ENCODE measurements around the gene ATAD3B. TPM values are rescaled to one million over a fixed set of nuclear protein-coding genes. Genes with fewer than 3 reads are reported as not detected.
"Not testable (repeated sequence)": the region's sequence is repeated elsewhere in the genome, so short reads cannot be mapped to it uniquely, and the experiment has no call there.

The ATAD3B gene
- total RNA-seq, 4 donors from 2014 or later, result 15.6 to 269 (median 39.2) TPM

GRCh38 chr1:1489231-1489630, 17.7 kb downstream of the ATAD3B start:
- Histone ChIP-seq H3K4me1 (no peaks in the 10 kb centered on the region), H3K36me3 (peaks cover 0 to 58% (median 17%) of the 10 kb centered on the region in 4 donors), H3K9me3 (peaks cover 0 to 8% of the 10 kb centered on the region in 2 donors), H3K4me3 (no peak overlapping the region), H3K27ac (no peak overlapping the region), H3K27me3 (no peaks in the 10 kb centered on the region)
- in situ Hi-C loops (cut with MboI; ENCODE audit: low pct_ligation_motif_present in 1 of 4, low pct_unique_long_range_greater_than_20kb in 1 of 4, low sequenced_read_pairs in 3 of 4) (no loop called here), intact Hi-C loops (cut with DNase I; ENCODE audit: low total_unique reads) (no loop called here)
- 91% methylated on average over 11 of the region's 16 CpGs; no CpG with 5 or more reads in 1 of the 2 donors for WGBS, 2 donors (ENCODE audit: low coverage in 1 of 2)
- TF ChIP-seq CTCF (IDR thresholded peaks at IDR 0.05), result no peak
- no peak for TF ChIP-seq POLR2A (IDR thresholded peaks at IDR 0.05)
- TF ChIP-seq EP300 (IDR thresholded peaks at IDR 0.05; ENCODE audit: low read depth), result no peak
- TF ChIP-seq POLR2AphosphoS5 (IDR thresholded peaks at IDR 0.05), result no peak
- no peak for DNase-seq

GRCh38 chr1:1489861-1490260, 18.3 kb downstream of the ATAD3B start:
- in situ Hi-C loops (cut with MboI; ENCODE audit: low pct_ligation_motif_present in 1 of 4, low pct_unique_long_range_greater_than_20kb in 1 of 4, low sequenced_read_pairs in 3 of 4), result no loop called here
- Histone ChIP-seq H3K36me3 (peaks cover 0 to 58% (median 17%) of the 10 kb centered on the region in 4 donors), H3K9me3 (peaks cover 0 to 8% of the 10 kb centered on the region in 2 donors), H3K27me3 (no peaks in the 10 kb centered on the region), H3K4me3 (no peak overlapping the region), H3K27ac (no peak overlapping the region), H3K4me1 (no peaks in the 10 kb centered on the region)
- 95% methylated on average over 19 of the region's 19 CpGs; no CpG with 5 or more reads in 1 of the 2 donors for WGBS, 2 donors (ENCODE audit: low coverage in 1 of 2)
- DNase-seq, result no peak
- intact Hi-C loops (cut with DNase I; ENCODE audit: low total_unique reads), result no loop called here
- TF ChIP-seq POLR2A (IDR thresholded peaks at IDR 0.05) (no peak), POLR2AphosphoS5 (IDR thresholded peaks at IDR 0.05) (no peak), CTCF (IDR thresholded peaks at IDR 0.05) (no peak), EP300 (IDR thresholded peaks at IDR 0.05; ENCODE audit: low read depth) (no peak)

GRCh38 chr1:1490633-1491230, 19.2 kb downstream of the ATAD3B start:
- in situ Hi-C loops (cut with MboI; ENCODE audit: low pct_ligation_motif_present in 1 of 4, low pct_unique_long_range_greater_than_20kb in 1 of 4, low sequenced_read_pairs in 3 of 4) (no loop called here), intact Hi-C loops (cut with DNase I; ENCODE audit: low total_unique reads) (no loop called here)
- DNase-seq, result no peak
- H3K4me3 ChIP-seq, result no peak overlapping the region
- H3K9me3 ChIP-seq, result peaks cover 0 to 8% of the 10 kb centered on the region in 2 donors
- no peak overlapping the region for H3K27ac ChIP-seq
- no peaks in the 10 kb centered on the region for H3K4me1 ChIP-seq
- H3K27me3 ChIP-seq, result no peaks in the 10 kb centered on the region
- WGBS, 2 donors (ENCODE audit: low coverage in 1 of 2), result 94% methylated on average over 16 of the region's 25 CpGs; no CpG with 5 or more reads in 1 of the 2 donors
- peaks cover 0 to 58% (median 17%) of the 10 kb centered on the region in 4 donors for H3K36me3 ChIP-seq
- TF ChIP-seq POLR2A (IDR thresholded peaks at IDR 0.05), result no peak
- no peak for TF ChIP-seq POLR2AphosphoS5 (IDR thresholded peaks at IDR 0.05)
- TF ChIP-seq EP300 (IDR thresholded peaks at IDR 0.05; ENCODE audit: low read depth), result no peak
- no peak for TF ChIP-seq CTCF (IDR thresholded peaks at IDR 0.05)

- 95% methylated on average over 10 of the region's 10 CpGs; no CpG with 5 or more reads in 1 of the 2 donors for WGBS, 2 donors (ENCODE audit: low coverage in 1 of 2)
- intact Hi-C loops (cut with DNase I; ENCODE audit: low total_unique reads) (no loop called here), in situ Hi-C loops (cut with MboI; ENCODE audit: low pct_ligation_motif_present in 1 of 4, low pct_unique_long_range_greater_than_20kb in 1 of 4, low sequenced_read_pairs in 3 of 4) (no loop called here)
- Histone ChIP-seq H3K4me1 (no peaks in the 10 kb centered on the region), H3K9me3 (peaks cover 0 to 8% of the 10 kb centered on the region in 2 donors), H3K27me3 (no peaks in the 10 kb centered on the region), H3K27ac (no peak overlapping the region), H3K4me3 (no peak overlapping the region), H3K36me3 (peaks cover 0 to 55% (median 17%) of the 10 kb centered on the region in 4 donors)
- no peak for DNase-seq
- no peak for TF ChIP-seq POLR2A (IDR thresholded peaks at IDR 0.05)
- no peak for TF ChIP-seq CTCF (IDR thresholded peaks at IDR 0.05)
- no peak for TF ChIP-seq EP300 (IDR thresholded peaks at IDR 0.05; ENCODE audit: low read depth)
- TF ChIP-seq POLR2AphosphoS5 (IDR thresholded peaks at IDR 0.05), result no peak
These were observed 20.0 kb downstream of the ATAD3B start for GRCh38 chr1:1491601-1492000.

- H3K4me3 ChIP-seq; intact Hi-C loops (cut with DNase I; ENCODE audit: low total_unique reads); H3K4me1 ChIP-seq; H3K27ac ChIP-seq; DNase-seq; in situ Hi-C loops (cut with MboI; ENCODE audit: low pct_ligation_motif_present in 1 of 4, low pct_unique_long_range_greater_than_20kb in 1 of 4, low sequenced_read_pairs in 3 of 4); H3K27me3 ChIP-seq; H3K9me3 ChIP-seq: not testable (repeated sequence)
- H3K36me3 ChIP-seq, result peaks cover 0 to 39% (median 13%) of the 10 kb centered on the region in 4 donors
- WGBS, 2 donors (ENCODE audit: low coverage in 1 of 2), result 95% methylated on average over 22 of the region's 22 CpGs; no CpG with 5 or more reads in 1 of the 2 donors
These were observed 22.7 kb downstream of the ATAD3B start for GRCh38 chr1:1494311-1494710.

GRCh38 chr1:1495461-1495975, 24.0 kb downstream of the ATAD3B start:
- DNase-seq; intact Hi-C loops (cut with DNase I; ENCODE audit: low total_unique reads); H3K27me3 ChIP-seq; in situ Hi-C loops (cut with MboI; ENCODE audit: low pct_ligation_motif_present in 1 of 4, low pct_unique_long_range_greater_than_20kb in 1 of 4, low sequenced_read_pairs in 3 of 4); H3K9me3 ChIP-seq; H3K4me3 ChIP-seq; H3K27ac ChIP-seq; H3K4me1 ChIP-seq: not testable (repeated sequence)
- 96% methylated on average over 13 of the region's 18 CpGs; no CpG with 5 or more reads in 1 of the 2 donors for WGBS, 2 donors (ENCODE audit: low coverage in 1 of 2)
- peaks cover 0 to 27% (median 8%) of the 10 kb centered on the region in 4 donors for H3K36me3 ChIP-seq

Data from transverse colon (tissue), 4 donors.